T-cell (primary cell): ENCODE measurements around the gene PPM1B. TPM values are rescaled to one million over a fixed set of nuclear protein-coding genes. Genes with fewer than 3 reads are reported as not detected.

Experiments used
- ATAC-seq, 4 experiments: fragments of 200-7000 bp in 3 of 4; fragments of 150-1000 bp in 1 of 4; cut with Tn5 transposase; replicated peaks in 1 of 4; 1 replicate in 3 of 4; 2 replicates in 1 of 4; pipeline ENCODE4 v1.10.0; 2021; ENCODE audit warnings: moderate library complexity in 3 of 4, mild to moderate bottlenecking in 2 of 4, moderate number of reproducible peaks in 1 of 4
- CTCF ChIA-PET, 2 donors: fragments of 300-600 bp; sonication (Branson Sonifier 250); formaldehyde crosslinking; loops; one replicate each; lab custom pipeline; 2022; ENCODE audit warnings: antibody characterized with exemption in 2 of 2; lab: Charles Lee
- POLR2A ChIA-PET, 2 donors: fragments of 300-600 bp; sonication (Branson Sonifier 250); formaldehyde crosslinking; loops; one replicate each; lab custom pipeline; 2022; ENCODE audit warnings: antibody characterized with exemption in 2 of 2; lab: Charles Lee
- DNase-seq, 35 experiments: peaks; one replicate each; pipeline versions ENCODE4 v3.0.0 to v3.0.0-alpha.2; 2013 to 2023
- H3K27ac ChIP-seq: one replicate; pipeline ENCODE4 v1.5.1; 2013; ENCODE audit warnings: low read length
- H3K27me3 ChIP-seq, 2 experiments: replicated peaks in 1 of 2; 1 replicate in 1 of 2; 2 replicates in 1 of 2; pipeline versions ENCODE4 v1.6.1 to v1.7.0; 2013; ENCODE audit warnings: low read length in 1 of 2, mixed read lengths in 1 of 2; ENCODE audit not compliant: control insufficient read depth in 2 of 2, insufficient read depth in 2 of 2; ENCODE audit errors: extremely low read depth in 1 of 2
- H3K36me3 ChIP-seq, 2 donors: 1 replicate in 1 of 2; 2 replicates in 1 of 2; pipeline versions ENCODE4 v1.6.1 to v1.7.0; 2013; ENCODE audit warnings: low read length in 1 of 2; ENCODE audit not compliant: control insufficient read depth in 2 of 2, insufficient read depth in 1 of 2; ENCODE audit errors: extremely low read depth in 1 of 2
- H3K4me1 ChIP-seq, 2 experiments: 1 replicate in 1 of 2; 2 replicates in 1 of 2; pipeline versions ENCODE4 v1.6.1 to v1.7.0; 2013; ENCODE audit warnings: low read length in 2 of 2, mixed read lengths in 1 of 2; ENCODE audit not compliant: insufficient read depth in 2 of 2, control insufficient read depth in 1 of 2; ENCODE audit errors: extremely low read depth in 1 of 2
- H3K4me3 ChIP-seq, 2 donors: 1 replicate in 1 of 2; 2 replicates in 1 of 2; pipeline versions ENCODE4 v1.5.1 to v1.7.0; 2013; ENCODE audit warnings: mild to moderate bottlenecking in 2 of 2, low read length in 1 of 2, moderate library complexity in 1 of 2; ENCODE audit not compliant: control insufficient read depth in 1 of 2; ENCODE audit errors: extremely low read depth in 1 of 2
- H3K9me3 ChIP-seq: 2 replicates; pipeline ENCODE4 v1.7.0; 2013
- H3K27ac Mint-ChIP-seq, 2 donors: one replicate each; pipeline ENCODE4 v1.8.0; 2020 to 2021; ENCODE audit warnings: mild to moderate bottlenecking in 2 of 2, mixed read lengths in 2 of 2
- H3K27me3 Mint-ChIP-seq, 2 donors: one replicate each; pipeline ENCODE4 v1.8.0; 2021 to 2022; ENCODE audit warnings: mixed read lengths in 2 of 2
- H3K36me3 Mint-ChIP-seq: one replicate; pipeline ENCODE4 v1.8.0; 2021; ENCODE audit warnings: mixed read lengths
- H3K4me1 Mint-ChIP-seq, 3 donors: one replicate each; pipeline ENCODE4 v1.8.0; 2020 to 2022; ENCODE audit warnings: mixed read lengths in 3 of 3, mild to moderate bottlenecking in 1 of 3
- H3K4me3 Mint-ChIP-seq, 3 donors: one replicate each; pipeline ENCODE4 v1.8.0; 2020 to 2022; ENCODE audit warnings: mild to moderate bottlenecking in 3 of 3, mixed read lengths in 3 of 3, moderate library complexity in 3 of 3
- H3K9me3 Mint-ChIP-seq, 3 donors: one replicate each; pipeline ENCODE4 v1.8.0; 2020 to 2022; ENCODE audit warnings: mixed read lengths in 3 of 3
- WGBS: methylation state at CpG from one replicate; pipeline ENCODE4 v1.1.5; 2013; ENCODE audit warnings: missing lambda C conversion rate; ENCODE audit not compliant: insufficient coverage; 5-methylcytosine and 5-hydroxymethylcytosine counted together
- total RNA-seq, 35 experiments: library from RNA in 6 of 35; stranded (reverse) in 6 of 35; fragments of 120-200 nt in 1 of 35; gene quantifications; one replicate each; pipeline versions ENCODE4 v1.2.1 to v1.2.4 and lab custom pipeline; 2013 to 2026

Gene PPM1B
- total RNA-seq, 5 donors from 2014 or later (not counting 1 experiment from before 2014, with no cell fraction given) = 58.9 to 78.7 (median 70.3) TPM

DNA sequence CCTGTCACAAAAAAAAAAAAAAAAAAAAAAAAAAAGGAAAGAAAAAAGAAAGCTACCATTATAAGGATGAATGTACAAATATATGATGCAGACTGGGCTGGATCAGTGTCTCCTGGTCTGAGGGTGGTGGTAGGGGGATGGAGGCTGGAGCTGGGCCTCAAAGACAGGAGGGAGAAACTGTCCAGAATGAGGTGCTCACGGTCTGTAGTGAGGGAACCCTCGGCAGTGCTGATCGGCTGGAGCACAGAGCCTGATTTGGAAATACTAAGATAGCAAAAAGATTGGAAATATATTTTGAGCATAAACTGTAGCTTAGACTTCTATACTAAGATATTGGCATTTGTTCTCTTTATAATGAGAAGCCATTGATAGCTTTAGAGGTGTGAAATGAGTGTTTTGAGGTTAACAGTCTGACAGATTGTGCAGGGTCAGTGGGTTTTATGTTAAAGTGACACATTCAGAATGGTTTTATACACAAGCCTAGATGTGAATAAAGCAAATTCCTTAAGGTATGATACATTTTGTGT, 98.7 kb downstream of the PPM1B start:
- peaks cover 0 to 3% (median 0%) of the 10 kb centered on the region in 3 donors for H3K9me3 Mint-ChIP-seq
- H3K27me3 Mint-ChIP-seq = no peaks in the 10 kb centered on the region
- ChIA-PET CTCF (interaction anchor here in 1 of 2 donors (0.7 kb wide), 1 partner anchor 176 kb away, joined by 8 read pairs; no protein-coding TSS in a partner anchor), POLR2A (no interaction called here)
- H3K27me3 ChIP-seq = no peaks in the 10 kb centered on the region
- H3K27ac ChIP-seq = no peak overlapping the region
- no peak overlapping the region for H3K27ac Mint-ChIP-seq
- 80% methylated on average over 3 of the region's 3 CpGs for WGBS
- H3K9me3 ChIP-seq = no peaks in the 10 kb centered on the region
- H3K4me3 Mint-ChIP-seq = no peak overlapping the region
- ATAC-seq = no peak
- H3K4me3 ChIP-seq = no peak overlapping the region
- no peaks in the 10 kb centered on the region for H3K4me1 Mint-ChIP-seq
- H3K4me1 ChIP-seq = no peaks in the 10 kb centered on the region
- DNase-seq = no peak
- no peaks in the 10 kb centered on the region for H3K36me3 ChIP-seq
- H3K36me3 Mint-ChIP-seq = no peaks in the 10 kb centered on the region

GRCh38 chr2:44267796-44268648, 99.3 kb downstream of the PPM1B start:
- Mint-ChIP-seq H3K27ac (no peak overlapping the region), H3K27me3 (no peaks in the 10 kb centered on the region), H3K9me3 (peaks cover 0 to 3% (median 0%) of the 10 kb centered on the region in 3 donors), H3K4me3 (no peak overlapping the region), H3K36me3 (no peaks in the 10 kb centered on the region), H3K4me1 (no peaks in the 10 kb centered on the region)
- H3K27me3 ChIP-seq = no peaks in the 10 kb centered on the region
- H3K9me3 ChIP-seq = no peaks in the 10 kb centered on the region
- ChIA-PET POLR2A (no interaction called here), CTCF (no interaction called here)
- no peak overlapping the region for H3K4me3 ChIP-seq
- DNase-seq = no peak
- ATAC-seq = no peak
- 75% methylated on average over 2 of the region's 7 CpGs for WGBS
- H3K27ac ChIP-seq = no peak overlapping the region
- no peaks in the 10 kb centered on the region for H3K36me3 ChIP-seq
- no peaks in the 10 kb centered on the region for H3K4me1 ChIP-seq

DNA sequence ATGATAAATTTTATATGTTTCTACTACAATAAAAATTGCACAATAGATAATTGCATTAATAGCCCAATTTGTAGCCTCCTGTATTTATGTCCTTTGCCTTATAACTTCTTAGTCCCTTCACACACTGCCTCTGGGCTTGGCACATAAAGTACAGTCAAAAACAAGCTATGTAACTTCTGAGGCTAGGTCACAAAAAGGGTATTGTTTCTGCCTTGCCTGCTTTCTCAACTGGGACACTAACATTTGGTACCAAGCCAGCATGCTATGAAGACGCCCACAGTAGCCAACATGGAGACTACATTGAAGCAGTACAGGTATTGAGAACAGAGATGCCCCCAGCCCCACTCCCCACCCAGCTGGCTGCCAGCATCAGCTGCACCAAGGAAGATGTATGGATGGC, 101.2 kb downstream of the PPM1B start:
- H3K4me1 ChIP-seq = no peaks in the 10 kb centered on the region
- 71% methylated on average over 1 of the region's 1 CpG for WGBS
- ChIA-PET CTCF (interaction anchor here in 1 of 2 donors (0.6 kb wide), 1 partner anchor 20 kb away, joined by 3 read pairs; no protein-coding TSS in a partner anchor), POLR2A (no interaction called here)
- H3K27ac Mint-ChIP-seq = no peak overlapping the region
- H3K27me3 Mint-ChIP-seq = no peaks in the 10 kb centered on the region
- no peaks in the 10 kb centered on the region for H3K36me3 ChIP-seq
- peaks cover 0 to 3% (median 0%) of the 10 kb centered on the region in 3 donors for H3K9me3 Mint-ChIP-seq
- H3K9me3 ChIP-seq = no peaks in the 10 kb centered on the region
- H3K4me3 ChIP-seq = no peak overlapping the region
- ATAC-seq (no peak), DNase-seq (no peak)
- no peak overlapping the region for H3K4me3 Mint-ChIP-seq
- no peaks in the 10 kb centered on the region for H3K4me1 Mint-ChIP-seq
- H3K27ac ChIP-seq = no peak overlapping the region
- no peaks in the 10 kb centered on the region for H3K36me3 Mint-ChIP-seq
- no peaks in the 10 kb centered on the region for H3K27me3 ChIP-seq

GRCh38 chr2:44271296-44271695, 102.6 kb downstream of the PPM1B start:
- Histone ChIP-seq H3K36me3 (no peaks in the 10 kb centered on the region), H3K4me1 (no peaks in the 10 kb centered on the region), H3K27me3 (no peaks in the 10 kb centered on the region), H3K4me3 (no peak overlapping the region), H3K27ac (no peak overlapping the region), H3K9me3 (no peaks in the 10 kb centered on the region)
- ChIA-PET CTCF (no interaction called here), POLR2A (no interaction called here)
- Mint-ChIP-seq H3K36me3 (no peaks in the 10 kb centered on the region), H3K27ac (no peak overlapping the region), H3K4me1 (no peaks in the 10 kb centered on the region), H3K9me3 (peaks cover 0 to 3% (median 0%) of the 10 kb centered on the region in 3 donors), H3K27me3 (no peaks in the 10 kb centered on the region), H3K4me3 (no peak overlapping the region)
- DNase-seq (no peak), ATAC-seq (no peak)
- WGBS = 82% methylated on average over 4 of the region's 7 CpGs

- POLR2A ChIA-PET = no interaction called here
Measured at GRCh38 chr2:44273076-44273475, 104.4 kb downstream of the PPM1B start.

DNA sequence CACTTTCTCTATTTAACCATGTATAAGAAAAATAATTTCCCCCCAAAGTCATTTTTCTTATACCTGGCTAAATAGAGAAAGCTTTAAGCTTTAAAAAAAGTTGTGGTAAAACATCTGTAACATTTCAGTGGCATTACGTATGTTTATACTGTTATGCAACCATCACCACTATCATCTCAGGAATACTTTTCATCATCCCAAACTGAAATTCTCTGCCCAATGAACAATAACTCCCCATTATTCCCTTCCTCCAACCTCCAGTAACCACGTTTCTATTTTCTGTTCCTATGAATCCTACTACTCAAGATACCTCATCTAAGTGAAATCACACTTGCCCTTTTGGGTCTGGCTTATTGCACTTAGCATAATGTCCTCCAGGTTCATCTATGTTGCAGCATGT, 104.9 kb downstream of the PPM1B start:
- Mint-ChIP-seq H3K9me3 (peaks cover 0 to 3% (median 0%) of the 10 kb centered on the region in 3 donors), H3K27me3 (no peaks in the 10 kb centered on the region), H3K4me1 (no peaks in the 10 kb centered on the region), H3K27ac (no peak overlapping the region), H3K4me3 (no peak overlapping the region), H3K36me3 (no peaks in the 10 kb centered on the region)
- WGBS = 78% methylated on average over 2 of the region's 2 CpGs
- no peak for DNase-seq
- ChIA-PET CTCF (no interaction called here), POLR2A (interaction anchor here in 1 of 2 donors (0.6 kb wide), 1 partner anchor 169 kb away, joined by 5 read pairs; no protein-coding TSS in a partner anchor)
- Histone ChIP-seq H3K4me3 (no peak overlapping the region), H3K27me3 (no peaks in the 10 kb centered on the region), H3K4me1 (no peaks in the 10 kb centered on the region), H3K27ac (no peak overlapping the region), H3K9me3 (no peaks in the 10 kb centered on the region), H3K36me3 (no peaks in the 10 kb centered on the region)
- no peak for ATAC-seq

More at GRCh38 chr2:44273076-44273475, 104.4 kb downstream of the PPM1B start:
- Mint-ChIP-seq H3K4me3 (no peak overlapping the region), H3K4me1 (no peaks in the 10 kb centered on the region), H3K27me3 (no peaks in the 10 kb centered on the region), H3K36me3 (no peaks in the 10 kb centered on the region), H3K9me3 (peaks cover 0 to 3% (median 0%) of the 10 kb centered on the region in 3 donors), H3K27ac (no peak overlapping the region)
- CTCF ChIA-PET = no interaction called here
- DNase-seq (no peak), ATAC-seq (no peak)
- H3K4me1 ChIP-seq = no peaks in the 10 kb centered on the region
- 93% methylated on average over 2 of the region's 3 CpGs for WGBS
- no peak overlapping the region for H3K27ac ChIP-seq
- no peaks in the 10 kb centered on the region for H3K36me3 ChIP-seq
- no peaks in the 10 kb centered on the region for H3K9me3 ChIP-seq
- no peaks in the 10 kb centered on the region for H3K27me3 ChIP-seq
- no peak overlapping the region for H3K4me3 ChIP-seq
